SJSA1 (cell line): Measurements from ENCODE around the gene NME7. TPM values are rescaled to one million over a fixed set of nuclear protein-coding genes. Genes with fewer than 3 reads are reported as not detected.
A peak's percentile ranks its signal among the peaks of the same experiment; 100 is the strongest.

ENCODE experiments used
- DNase-seq, 2 experiments: peaks; one replicate each; pipeline ENCODE4 v3.0.0-alpha.2; 2015 to 2020; ENCODE audit warnings: low spot score in 2 of 2, low read depth in 1 of 2
- H3K27ac ChIP-seq: fragments of 250-450 bp; sonication (Bioruptor Pico); 2 replicates; pipeline ENCODE4 v1.5.1; 2020; ENCODE audit warnings: mild to moderate bottlenecking, moderate library complexity
- H3K27me3 ChIP-seq: fragments of 250-450 bp; sonication (Bioruptor Pico); replicated peaks from 2 replicates; pipeline ENCODE4 v1.5.1; 2020; ENCODE audit warnings: mild to moderate bottlenecking, moderate library complexity
- H3K36me3 ChIP-seq: fragments of 250-450 bp; sonication (Bioruptor Pico); 2 replicates; pipeline ENCODE4 v1.5.1; 2020; ENCODE audit warnings: mild to moderate bottlenecking
- H3K4me1 ChIP-seq: fragments of 250-450 bp; sonication (Bioruptor Pico); replicated peaks from 2 replicates; pipeline ENCODE4 v1.6.1; 2021; ENCODE audit warnings: mild to moderate bottlenecking
- H3K4me3 ChIP-seq: fragments of 250-450 bp; sonication (Bioruptor Pico); 2 replicates; pipeline ENCODE4 v1.5.1; 2020; ENCODE audit warnings: mild to moderate bottlenecking
- H3K9me3 ChIP-seq: fragments of 250-450 bp; sonication (Bioruptor Pico); replicated peaks from 2 replicates; pipeline ENCODE4 v1.5.1; 2020; ENCODE audit warnings: mild to moderate bottlenecking
- total RNA-seq: library from RNA; depleted of rRNA; stranded (reverse); fragments of >200 nt; shearing (Covaris generic); gene quantifications from 2 replicates; pipeline ENCODE4 v1.2.3, GENCODE V29; 2014

The NME7 gene
- total RNA-seq, 1 experiment from 2014 or later, result 20.6 TPM

DNA sequence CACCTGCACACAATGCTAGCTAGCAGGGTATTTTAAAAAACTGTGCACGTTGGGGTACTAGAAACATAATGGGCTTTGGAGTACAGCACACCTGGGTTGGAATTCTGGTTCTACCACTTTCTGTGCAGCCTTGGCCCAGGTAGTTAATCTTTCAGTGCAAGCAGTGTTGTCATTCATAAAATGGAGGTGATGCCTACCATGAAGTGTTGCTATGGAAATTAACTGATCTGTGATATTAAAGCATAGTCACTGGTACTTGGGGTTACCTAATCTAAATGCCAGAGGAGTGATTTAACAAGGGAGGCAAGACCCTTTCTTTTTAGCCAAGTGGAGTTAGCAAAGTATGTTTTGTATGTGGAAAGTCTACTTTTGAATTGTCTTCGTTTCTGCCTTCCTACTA is 243.1 kb downstream of the NME7 start:
- H3K4me1 ChIP-seq, result peaks cover 27% of the 10 kb centered on the region
- H3K27me3 ChIP-seq, result no peaks in the 10 kb centered on the region
- no peaks in the 10 kb centered on the region for H3K9me3 ChIP-seq
- peaks cover 74% of the 10 kb centered on the region for H3K36me3 ChIP-seq
- DNase-seq, result no peak
- no peak overlapping the region for H3K27ac ChIP-seq
- no peak overlapping the region for H3K4me3 ChIP-seq

DNA sequence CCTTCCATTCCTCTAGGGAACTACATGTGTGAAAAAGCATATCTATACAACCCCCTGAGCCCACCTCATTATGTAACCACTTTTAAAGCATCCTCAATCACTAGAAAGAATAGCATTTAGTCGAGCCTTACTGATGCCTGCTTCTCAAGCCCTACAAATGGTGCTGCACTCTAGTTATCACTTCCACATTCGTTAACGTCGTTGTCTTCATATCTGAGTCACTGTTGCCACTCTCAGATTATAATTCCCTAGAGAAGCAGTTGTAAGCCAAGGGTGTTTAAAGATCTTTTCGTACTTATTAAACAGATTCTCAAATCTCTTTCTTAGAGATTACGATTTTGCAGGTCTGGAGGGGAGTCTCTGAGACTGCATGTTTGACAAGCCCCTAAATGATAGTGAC is 244.6 kb downstream of the NME7 start:
- H3K27me3 ChIP-seq, result no peaks in the 10 kb centered on the region
- no peaks in the 10 kb centered on the region for H3K9me3 ChIP-seq
- no peak for DNase-seq

DNA sequence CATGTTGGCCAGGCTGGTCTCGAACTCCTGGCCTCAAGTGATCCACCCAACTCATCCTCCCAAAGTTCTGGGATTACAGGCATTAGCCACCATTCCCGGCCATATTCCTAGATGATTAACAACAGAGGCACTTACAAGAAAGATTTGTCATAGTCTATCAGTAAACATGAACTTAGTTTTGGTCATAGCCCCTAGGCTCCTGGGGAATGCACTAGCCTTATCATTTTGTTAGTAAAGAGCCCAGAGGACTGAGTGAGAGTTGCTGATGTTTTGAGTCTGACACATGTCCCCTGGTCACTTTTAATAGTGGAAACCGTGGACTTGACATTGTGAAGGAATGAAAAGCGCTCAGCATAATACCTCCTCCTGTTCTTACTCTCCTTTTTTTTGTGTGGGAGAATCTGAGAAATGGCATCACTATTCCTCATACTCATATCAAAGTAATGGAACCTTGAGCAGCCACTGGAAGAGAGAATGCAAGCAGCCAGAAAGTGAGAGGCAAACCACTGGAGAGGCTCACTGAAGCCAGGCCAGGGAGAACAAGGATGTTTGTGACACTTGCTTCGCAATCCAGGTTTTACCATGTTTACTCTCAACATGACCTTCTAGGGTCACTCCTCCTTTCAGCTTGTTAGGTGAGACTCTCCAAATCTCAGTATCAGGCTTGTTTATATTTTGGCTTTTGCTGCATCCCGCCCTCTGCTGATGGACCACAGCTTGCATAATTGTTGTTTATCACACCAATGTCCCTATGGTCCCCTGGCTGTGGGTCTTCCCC is 246.3 kb downstream of the NME7 start:
- no peaks in the 10 kb centered on the region for H3K27me3 ChIP-seq
- peaks cover 42% of the 10 kb centered on the region for H3K4me1 ChIP-seq
- H3K9me3 ChIP-seq, result no peaks in the 10 kb centered on the region
- H3K4me3 ChIP-seq, result no peak overlapping the region
- H3K27ac ChIP-seq, result no peak overlapping the region
- DNase-seq, result no peak
- H3K36me3 ChIP-seq, result peaks cover 54% of the 10 kb centered on the region

More for the DNA sequence above, 244.6 kb downstream of the NME7 start:
- Histone ChIP-seq H3K27ac (no peak overlapping the region), H3K4me3 (no peak overlapping the region), H3K4me1 (peaks cover 33% of the 10 kb centered on the region), H3K36me3 (peaks cover 69% of the 10 kb centered on the region)

DNA sequence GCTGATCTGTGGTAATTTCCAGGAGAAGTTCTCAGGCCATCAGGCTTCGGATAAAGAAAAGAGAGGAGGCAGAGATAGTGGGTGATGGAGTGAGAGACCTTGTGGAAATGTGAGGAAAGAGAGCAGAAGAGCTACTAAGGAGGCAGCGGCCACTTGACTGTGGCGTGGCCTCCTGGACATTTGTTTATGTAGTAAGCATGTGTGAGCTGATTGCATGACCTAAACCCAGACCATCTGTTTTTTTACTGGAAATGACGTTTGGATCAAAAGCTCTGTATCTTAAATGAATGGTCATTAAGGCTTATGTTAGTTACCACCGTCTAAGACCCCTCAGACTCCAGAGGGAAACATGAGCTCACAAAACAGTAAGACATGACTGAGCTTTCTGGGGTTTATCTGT is 247.5 kb downstream of the NME7 start:
- no peaks in the 10 kb centered on the region for H3K9me3 ChIP-seq
- H3K27me3 ChIP-seq, result no peaks in the 10 kb centered on the region
- peaks cover 47% of the 10 kb centered on the region for H3K36me3 ChIP-seq
- H3K27ac ChIP-seq, result peak overlapping the region; percentile 75
- no peak overlapping the region for H3K4me3 ChIP-seq
- peaks cover 51% of the 10 kb centered on the region for H3K4me1 ChIP-seq
- DNase-seq, result peak in 1 of 2 experiments; percentile 28

DNA sequence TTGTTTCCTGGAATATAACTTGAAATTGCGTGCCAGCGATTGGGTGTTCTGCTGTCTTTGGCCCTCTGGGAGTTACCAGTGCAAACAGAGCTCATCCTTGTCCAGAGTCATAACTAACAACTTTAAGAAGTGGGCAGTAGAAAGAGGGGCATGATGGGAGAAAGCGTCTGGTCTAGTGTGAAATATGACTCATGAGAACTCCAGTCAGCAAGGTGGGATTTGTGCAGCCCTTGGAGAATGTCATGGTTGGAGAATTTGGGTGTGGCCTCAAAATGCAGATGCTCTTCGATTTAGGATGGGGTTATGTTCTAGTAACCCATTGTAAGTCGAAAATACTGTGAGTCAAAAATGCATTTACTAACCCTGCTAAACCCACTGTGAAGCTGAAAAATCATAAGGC is 248.2 kb downstream of the NME7 start:
- H3K27me3 ChIP-seq, result no peaks in the 10 kb centered on the region
- DNase-seq, result peak; percentile 61 to 67

DNA sequence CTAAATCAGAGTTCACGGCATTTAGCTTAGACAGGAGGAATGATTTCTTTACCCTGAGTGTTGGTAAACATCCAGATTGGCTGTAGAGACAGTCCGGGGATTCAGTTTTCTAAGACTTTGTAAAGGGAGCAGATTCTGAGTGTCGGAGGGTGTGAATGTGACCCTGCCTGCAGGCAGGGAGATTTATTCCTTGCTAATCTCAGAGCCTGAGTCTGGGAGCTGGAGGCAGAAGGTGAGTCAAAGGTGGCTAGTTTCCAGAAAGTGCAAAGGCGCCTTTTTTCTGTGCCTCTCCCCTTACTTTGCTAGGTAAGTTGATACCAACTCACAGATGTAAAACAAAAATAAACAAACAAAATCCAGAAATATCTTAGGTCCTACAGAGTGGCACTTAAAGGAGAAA is 249.4 kb downstream of the NME7 start:
- Histone ChIP-seq H3K27me3 (no peaks in the 10 kb centered on the region), H3K27ac (no peak overlapping the region), H3K4me1 (peaks cover 69% of the 10 kb centered on the region), H3K9me3 (no peaks in the 10 kb centered on the region), H3K36me3 (peaks cover 48% of the 10 kb centered on the region), H3K4me3 (no peak overlapping the region)
- DNase-seq, result no peak

More for the DNA sequence above, 248.2 kb downstream of the NME7 start:
- Histone ChIP-seq H3K4me1 (peaks cover 57% of the 10 kb centered on the region), H3K27ac (peak overlapping the region; percentile 75), H3K4me3 (no peak overlapping the region), H3K9me3 (no peaks in the 10 kb centered on the region), H3K36me3 (peaks cover 45% of the 10 kb centered on the region)

DNA sequence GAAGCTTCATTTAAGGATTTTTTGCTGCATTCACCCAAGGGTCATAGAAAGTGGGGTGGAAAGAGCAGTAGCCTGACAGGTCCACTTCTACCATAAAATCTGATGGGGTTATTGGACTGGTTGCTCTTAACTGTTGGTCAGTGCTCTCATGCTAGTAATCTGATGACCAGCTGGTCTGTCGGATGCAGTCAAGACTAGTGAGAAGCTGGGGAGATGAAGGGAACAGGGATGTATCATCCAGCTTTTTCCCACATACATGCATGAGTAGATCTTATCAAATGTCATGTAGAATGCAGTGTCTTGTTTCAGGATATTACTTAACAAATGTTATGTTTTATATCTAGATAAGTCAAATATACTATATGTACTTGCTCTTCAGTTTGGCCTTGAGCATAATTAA is 250.0 kb downstream of the NME7 start:
- Histone ChIP-seq H3K27me3 (no peaks in the 10 kb centered on the region), H3K4me3 (no peak overlapping the region), H3K9me3 (no peaks in the 10 kb centered on the region), H3K4me1 (peaks cover 75% of the 10 kb centered on the region), H3K27ac (no peak overlapping the region), H3K36me3 (peaks cover 54% of the 10 kb centered on the region)
- DNase-seq, result no peak

DNA sequence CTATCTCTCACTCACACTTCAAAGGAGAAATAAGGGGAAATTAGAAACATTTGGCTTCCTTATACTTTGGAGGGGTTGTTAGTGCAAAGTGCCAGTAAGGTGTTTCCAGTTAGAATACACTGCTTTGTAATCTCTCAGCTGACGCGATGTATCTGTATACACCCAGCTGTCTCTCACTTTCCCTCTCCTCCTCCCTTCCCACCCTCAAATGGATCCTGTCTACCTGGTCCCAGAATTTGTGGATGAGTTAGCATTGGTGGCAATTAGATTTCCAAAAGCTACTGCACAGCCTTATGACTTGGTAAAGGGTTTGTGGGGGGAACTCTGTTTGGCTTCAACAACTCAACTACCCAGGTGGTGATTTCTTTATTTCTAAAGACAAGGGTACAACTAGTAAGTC is 250.6 kb downstream of the NME7 start:
- Histone ChIP-seq H3K27ac (no peak overlapping the region), H3K4me1 (peaks cover 81% of the 10 kb centered on the region), H3K4me3 (no peak overlapping the region), H3K27me3 (no peaks in the 10 kb centered on the region), H3K9me3 (no peaks in the 10 kb centered on the region), H3K36me3 (peaks cover 60% of the 10 kb centered on the region)
- no peak for DNase-seq

DNA sequence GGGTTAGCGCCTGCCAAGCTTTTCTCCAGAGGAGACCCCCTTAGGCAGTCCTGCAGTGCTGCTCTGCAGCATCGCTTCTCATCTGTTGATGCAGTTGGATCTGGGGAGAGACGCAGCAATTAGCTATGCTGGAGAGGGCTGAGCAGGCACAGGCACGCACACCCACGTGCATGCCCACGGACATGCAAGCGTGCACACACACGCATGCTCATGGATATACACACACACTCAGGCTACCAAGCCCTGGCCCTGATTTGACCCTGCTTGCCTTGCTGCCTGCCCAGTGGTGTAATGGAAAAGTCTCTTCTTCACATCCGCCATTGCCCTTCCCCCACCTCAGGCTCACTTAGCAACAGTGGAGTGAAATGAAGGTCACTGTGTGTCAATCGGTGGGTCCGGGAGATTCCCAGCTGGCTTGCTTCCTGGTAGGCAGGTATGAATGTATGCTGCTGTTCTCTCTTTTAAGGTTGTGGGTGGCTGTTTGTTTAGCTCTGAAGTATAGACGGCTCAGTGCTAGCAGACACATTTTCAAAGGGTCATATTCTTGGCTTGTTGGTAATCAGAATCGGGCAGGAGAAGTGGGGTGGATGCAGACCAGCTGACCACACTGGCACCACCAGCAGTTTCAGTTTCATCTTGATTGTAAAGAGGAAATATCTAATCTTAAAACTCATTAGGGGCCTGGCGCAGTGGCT is 251.6 kb downstream of the NME7 start:
- no peak overlapping the region for H3K4me3 ChIP-seq
- peak overlapping the region; percentile 15; the same call in 1 of the 2 replicates for H3K27ac ChIP-seq
- DNase-seq, result peak; percentile 39 to 53
- H3K9me3 ChIP-seq, result no peaks in the 10 kb centered on the region
- peaks cover 81% of the 10 kb centered on the region for H3K4me1 ChIP-seq
- peaks cover 60% of the 10 kb centered on the region for H3K36me3 ChIP-seq
- no peaks in the 10 kb centered on the region for H3K27me3 ChIP-seq

DNA sequence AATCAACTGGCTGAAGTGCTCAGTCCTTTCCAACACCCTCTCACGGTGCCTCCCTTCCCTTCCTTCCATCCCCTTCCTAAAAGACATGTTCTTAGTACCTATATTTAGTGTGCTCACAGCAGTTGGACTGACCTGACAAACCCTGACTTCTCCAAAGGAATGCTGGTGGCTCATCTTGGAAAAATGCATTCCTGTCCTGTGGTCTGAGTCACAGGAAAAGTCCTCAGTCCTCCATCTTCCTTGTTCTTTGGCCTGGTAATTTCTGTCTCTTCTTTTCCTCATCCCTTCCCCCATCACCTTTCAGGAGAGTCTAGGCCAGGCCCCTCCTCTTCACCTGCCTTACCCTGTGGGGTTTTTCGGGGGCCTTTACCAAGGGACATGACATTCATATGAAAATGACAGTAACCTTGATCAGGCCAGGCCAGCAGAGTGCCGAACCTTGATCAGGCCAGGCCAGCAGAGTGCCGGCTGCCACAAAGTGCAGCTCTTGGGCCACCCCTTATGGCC is 253.9 kb downstream of the NME7 start:
- H3K36me3 ChIP-seq, result peaks cover 53% of the 10 kb centered on the region
- H3K27ac ChIP-seq, result peak overlapping the region; percentile 95
- H3K4me3 ChIP-seq, result no peak overlapping the region
- H3K27me3 ChIP-seq, result no peaks in the 10 kb centered on the region
- DNase-seq, result peak; percentile 85 to 91
- peaks cover 81% of the 10 kb centered on the region for H3K4me1 ChIP-seq
- H3K9me3 ChIP-seq, result no peaks in the 10 kb centered on the region

DNA sequence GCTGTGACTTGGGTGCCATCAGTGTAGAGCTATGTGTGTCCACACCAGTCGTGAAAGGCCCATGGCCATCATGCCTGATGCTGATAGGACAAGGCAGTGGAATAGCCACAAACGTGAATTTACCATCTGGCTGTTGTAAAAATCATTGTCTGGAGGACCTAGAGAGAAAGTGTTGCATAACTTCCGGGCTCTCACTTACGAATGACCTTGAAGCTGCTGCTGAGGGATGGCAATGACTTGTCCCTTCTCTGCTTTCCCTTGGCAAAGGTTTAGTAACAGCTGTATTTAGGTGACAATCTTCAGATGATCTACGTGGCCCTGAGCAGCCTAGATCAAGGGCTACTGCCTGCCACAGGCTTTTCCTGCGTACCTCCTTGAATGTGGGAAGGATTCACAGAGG is 255.4 kb downstream of the NME7 start:
- no peak for DNase-seq
- H3K36me3 ChIP-seq, result peaks cover 53% of the 10 kb centered on the region
- H3K27me3 ChIP-seq, result no peaks in the 10 kb centered on the region
- H3K9me3 ChIP-seq, result no peaks in the 10 kb centered on the region
- peak overlapping the region; percentile 95; the same call in 1 of the 2 replicates for H3K27ac ChIP-seq
- H3K4me3 ChIP-seq, result no peak overlapping the region
- H3K4me1 ChIP-seq, result peaks cover 89% of the 10 kb centered on the region

DNA sequence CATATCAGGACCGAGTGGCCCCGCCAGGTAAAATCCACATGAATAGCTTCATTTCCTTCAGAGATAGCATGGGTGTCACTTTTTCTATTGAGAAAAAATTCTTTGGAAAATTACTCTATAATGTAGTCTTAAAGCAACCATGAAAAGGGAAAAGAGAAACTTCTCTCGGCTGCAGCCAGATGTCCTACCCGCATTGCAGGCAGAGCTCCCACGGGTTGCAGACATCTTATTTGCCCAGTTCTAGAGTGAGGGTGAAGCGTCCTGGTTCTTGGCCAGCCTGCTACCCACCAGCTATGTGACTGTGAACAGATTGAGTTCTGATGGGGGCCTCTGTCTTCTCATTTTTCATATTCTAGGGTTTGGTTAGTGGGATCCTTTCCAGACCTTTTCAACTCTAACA is 256.1 kb downstream of the NME7 start:
- peaks cover 82% of the 10 kb centered on the region for H3K4me1 ChIP-seq
- DNase-seq, result no peak
- no peak overlapping the region for H3K4me3 ChIP-seq
- peaks cover 57% of the 10 kb centered on the region for H3K36me3 ChIP-seq
- H3K9me3 ChIP-seq, result no peaks in the 10 kb centered on the region
- 0 out of 2 replicates have a peak overlapping the region, but pooled peaks have one; percentile 95 for H3K27ac ChIP-seq
- H3K27me3 ChIP-seq, result no peaks in the 10 kb centered on the region

DNA sequence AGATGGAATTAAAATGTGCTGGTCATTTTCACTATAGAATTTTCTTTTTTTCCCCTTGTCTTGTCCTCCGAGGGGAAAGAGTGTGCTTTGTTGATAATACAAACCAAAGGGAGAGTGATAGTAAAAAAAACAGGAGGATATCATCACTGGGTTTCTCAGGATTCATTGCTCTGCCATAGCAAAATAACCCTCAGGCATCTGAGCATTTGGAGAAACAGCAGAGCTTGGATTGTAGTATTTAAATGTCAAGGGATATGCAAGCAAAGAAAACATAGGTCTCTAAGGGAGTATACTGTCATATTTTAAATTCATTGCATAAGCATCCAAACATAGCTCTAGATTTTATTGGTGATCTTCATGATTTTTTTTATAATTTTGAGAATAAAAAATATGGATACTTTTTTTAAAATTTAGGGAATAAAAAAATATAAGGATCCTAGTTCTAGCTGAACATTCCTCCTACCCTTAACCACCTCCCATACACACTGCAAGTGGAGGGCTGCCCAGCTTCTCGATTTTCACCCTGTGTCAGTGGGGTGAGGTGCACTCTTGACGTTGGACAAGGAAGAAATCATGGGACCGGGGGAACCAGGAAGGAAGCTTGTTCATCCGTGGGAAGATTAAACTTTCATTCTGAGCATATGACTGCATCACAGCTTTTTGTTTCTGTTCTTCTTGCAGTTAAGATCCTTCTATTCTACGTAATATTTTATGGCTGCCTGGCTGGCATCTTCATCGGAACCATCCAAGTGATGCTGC is 256.7 kb downstream of the NME7 start:
- Histone ChIP-seq H3K4me1 (peaks cover 76% of the 10 kb centered on the region), H3K36me3 (peaks cover 51% of the 10 kb centered on the region), H3K4me3 (no peak overlapping the region), H3K27ac (peak overlapping the region; percentile 61; the same call in 1 of the 2 replicates), H3K9me3 (no peaks in the 10 kb centered on the region), H3K27me3 (no peaks in the 10 kb centered on the region)
- no peak for DNase-seq
